ENCODE data around the gene PKN3. TPM values are rescaled to one million over a fixed set of nuclear protein-coding genes. Genes with fewer than 3 reads are reported as not detected.

Gene PKN3
- polyA plus RNA-seq, 1 donor from 2014 or later, result 0.06 TPM

GRCh38 chr9:128732576-128732975 lies 30.3 kb downstream of the PKN3 start:
- Histone ChIP-seq H4K20me1 (ENCODE audit: insufficient read depth) (no peaks in the 10 kb centered on the region), H3K4me3 (ENCODE audit: low read length) (no peak overlapping the region), H3K9me3 (ENCODE audit: low read length) (no peaks in the 10 kb centered on the region), H3K27me3 (ENCODE audit: insufficient read depth, low read depth, low read length) (no peaks in the 10 kb centered on the region), H3K79me2 (replicated peaks; ENCODE audit: insufficient read depth, low read length) (no peaks in the 10 kb centered on the region), H3K27ac (ENCODE audit: low read length) (no peak overlapping the region), H2AFZ (ENCODE audit: low read depth, low read length) (no peak overlapping the region), H3F3A (ENCODE audit: insufficient read depth, low read length, poor library complexity, severe bottlenecking) (no peaks in the 10 kb centered on the region), H3K4me2 (ENCODE audit: low read length) (no peak overlapping the region), H3K9ac (ENCODE audit: low read length) (no peak overlapping the region), H3K36me3 (ENCODE audit: insufficient read depth, low read length) (no peaks in the 10 kb centered on the region), H3K9me2 (ENCODE audit: insufficient read depth, low read length) (no peaks in the 10 kb centered on the region)
- no peak for TF ChIP-seq CTCF (IDR thresholded peaks at IDR 0.05; ENCODE audit: poor library complexity, severe bottlenecking)
- no peak for TF ChIP-seq SMC3 (conservative IDR thresholded peaks at IDR 0.05; ENCODE audit: poor library complexity)
- TF ChIP-seq, protein P1, sequence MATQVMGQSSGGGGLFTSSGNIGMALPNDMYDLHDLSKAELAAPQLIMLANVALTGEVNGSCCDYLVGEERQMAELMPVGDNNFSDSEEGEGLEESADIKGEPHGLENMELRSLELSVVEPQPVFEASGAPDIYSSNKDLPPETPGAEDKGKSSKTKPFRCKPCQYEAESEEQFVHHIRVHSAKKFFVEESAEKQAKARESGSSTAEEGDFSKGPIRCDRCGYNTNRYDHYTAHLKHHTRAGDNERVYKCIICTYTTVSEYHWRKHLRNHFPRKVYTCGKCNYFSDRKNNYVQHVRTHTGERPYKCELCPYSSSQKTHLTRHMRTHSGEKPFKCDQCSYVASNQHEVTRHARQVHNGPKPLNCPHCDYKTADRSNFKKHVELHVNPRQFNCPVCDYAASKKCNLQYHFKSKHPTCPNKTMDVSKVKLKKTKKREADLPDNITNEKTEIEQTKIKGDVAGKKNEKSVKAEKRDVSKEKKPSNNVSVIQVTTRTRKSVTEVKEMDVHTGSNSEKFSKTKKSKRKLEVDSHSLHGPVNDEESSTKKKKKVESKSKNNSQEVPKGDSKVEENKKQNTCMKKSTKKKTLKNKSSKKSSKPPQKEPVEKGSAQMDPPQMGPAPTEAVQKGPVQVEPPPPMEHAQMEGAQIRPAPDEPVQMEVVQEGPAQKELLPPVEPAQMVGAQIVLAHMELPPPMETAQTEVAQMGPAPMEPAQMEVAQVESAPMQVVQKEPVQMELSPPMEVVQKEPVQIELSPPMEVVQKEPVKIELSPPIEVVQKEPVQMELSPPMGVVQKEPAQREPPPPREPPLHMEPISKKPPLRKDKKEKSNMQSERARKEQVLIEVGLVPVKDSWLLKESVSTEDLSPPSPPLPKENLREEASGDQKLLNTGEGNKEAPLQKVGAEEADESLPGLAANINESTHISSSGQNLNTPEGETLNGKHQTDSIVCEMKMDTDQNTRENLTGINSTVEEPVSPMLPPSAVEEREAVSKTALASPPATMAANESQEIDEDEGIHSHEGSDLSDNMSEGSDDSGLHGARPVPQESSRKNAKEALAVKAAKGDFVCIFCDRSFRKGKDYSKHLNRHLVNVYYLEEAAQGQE (IDR thresholded peaks at IDR 0.05; ENCODE audit: borderline replicate concordance), result no peak
- TF ChIP-seq EZH2 (IDR thresholded peaks at IDR 0.05; ENCODE audit: borderline replicate concordance, insufficient read depth, low read length, poor library complexity, severe bottlenecking), result no peak
- no peak for TF ChIP-seq RAD21 (conservative IDR thresholded peaks at IDR 0.05)
- no peak for TF ChIP-seq POLR2AphosphoS5 (IDR thresholded peaks at IDR 0.05)
- TF ChIP-seq EP300 (conservative IDR thresholded peaks at IDR 0.05; ENCODE audit: poor library complexity, severe bottlenecking), result no peak
- no peak for TF ChIP-seq TAF1 (IDR thresholded peaks at IDR 0.05; ENCODE audit: low read depth)
- TF ChIP-seq MXI1 (conservative IDR thresholded peaks at IDR 0.05; ENCODE audit: poor library complexity, severe bottlenecking), result no peak

DNA sequence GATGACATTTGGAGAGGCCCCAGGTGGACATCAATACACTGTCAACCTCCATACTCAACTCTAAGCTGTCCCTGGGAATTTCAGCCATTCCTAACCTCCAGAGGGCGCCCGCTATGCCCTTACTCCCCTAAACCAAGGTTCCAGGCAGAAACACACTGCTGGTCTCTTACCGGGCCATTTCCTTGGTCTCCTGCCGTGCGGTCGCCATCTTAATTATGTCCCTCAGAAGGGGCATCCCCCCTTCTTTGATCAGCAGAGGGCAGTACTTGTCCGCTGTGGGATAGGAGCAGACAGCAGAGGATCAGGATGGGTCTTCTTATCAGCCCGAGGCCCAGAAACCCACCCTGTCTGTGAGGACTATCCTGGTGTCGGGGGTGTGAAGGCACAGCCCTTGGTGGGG lies 31.0 kb downstream of the PKN3 start:
- H3K9me3 ChIP-seq (ENCODE audit: low read length), result no peaks in the 10 kb centered on the region
- H3K9me2 ChIP-seq (ENCODE audit: insufficient read depth, low read length), result no peaks in the 10 kb centered on the region
- H3K4me2 ChIP-seq (ENCODE audit: low read length), result no peak overlapping the region
- H3K4me3 ChIP-seq (ENCODE audit: low read length), result no peak overlapping the region
- no peaks in the 10 kb centered on the region for H3K27me3 ChIP-seq (ENCODE audit: insufficient read depth, low read depth, low read length)
- no peaks in the 10 kb centered on the region for H3K79me2 ChIP-seq (replicated peaks; ENCODE audit: insufficient read depth, low read length)
- H3K36me3 ChIP-seq (ENCODE audit: insufficient read depth, low read length), result no peaks in the 10 kb centered on the region
- no peak overlapping the region for H3K9ac ChIP-seq (ENCODE audit: low read length)
- H3F3A ChIP-seq (ENCODE audit: insufficient read depth, low read length, poor library complexity, severe bottlenecking), result no peaks in the 10 kb centered on the region
- H3K27ac ChIP-seq (ENCODE audit: low read length), result no peak overlapping the region
- no peaks in the 10 kb centered on the region for H4K20me1 ChIP-seq (ENCODE audit: insufficient read depth)
- peak; percentile 70 for TF ChIP-seq SMC3 (conservative IDR thresholded peaks at IDR 0.05; ENCODE audit: poor library complexity)
- TF ChIP-seq CTCF (IDR thresholded peaks at IDR 0.05; ENCODE audit: poor library complexity, severe bottlenecking), result peak; percentile 72
- TF ChIP-seq RAD21 (conservative IDR thresholded peaks at IDR 0.05), result peak; percentile 60
- no peak for TF ChIP-seq TAF1 (IDR thresholded peaks at IDR 0.05; ENCODE audit: low read depth)
- H2AFZ ChIP-seq (ENCODE audit: low read depth, low read length), result no peak overlapping the region
